Measurements from ENCODE around the gene INSIG2.

Gene INSIG2

DNA sequence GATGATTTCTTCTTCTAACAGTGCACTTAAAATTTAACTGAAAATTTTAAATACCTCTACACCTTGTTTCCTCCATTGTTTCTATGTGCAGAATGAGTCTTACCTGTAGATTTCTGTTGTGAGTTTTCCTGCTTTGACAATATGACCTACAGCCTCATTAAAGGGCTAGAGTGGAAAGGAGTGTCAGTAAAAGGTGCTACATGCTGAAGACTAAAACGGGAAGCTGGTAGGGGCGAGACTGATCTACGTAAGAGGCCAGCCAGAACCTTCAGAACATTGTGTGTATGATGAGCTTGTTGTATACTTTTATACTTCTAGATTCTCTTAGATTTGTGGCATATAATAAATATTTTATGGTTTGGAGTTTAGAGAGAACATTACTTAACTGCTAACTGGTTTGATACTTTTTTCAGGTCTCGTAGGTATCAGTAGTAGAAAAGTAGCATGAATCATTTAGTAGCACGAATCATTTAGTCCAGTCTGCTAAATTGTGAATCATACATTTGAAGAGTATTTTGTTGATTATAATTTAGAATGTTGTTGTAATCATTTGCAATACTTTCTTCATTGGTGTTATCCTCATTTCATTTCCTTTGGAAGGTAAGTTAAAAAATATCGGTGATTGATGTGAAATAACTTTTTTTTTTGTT is 14.3 kb downstream of the INSIG2 start:
- DNase-seq (ENCODE audit: low spot score): no peak

DNA sequence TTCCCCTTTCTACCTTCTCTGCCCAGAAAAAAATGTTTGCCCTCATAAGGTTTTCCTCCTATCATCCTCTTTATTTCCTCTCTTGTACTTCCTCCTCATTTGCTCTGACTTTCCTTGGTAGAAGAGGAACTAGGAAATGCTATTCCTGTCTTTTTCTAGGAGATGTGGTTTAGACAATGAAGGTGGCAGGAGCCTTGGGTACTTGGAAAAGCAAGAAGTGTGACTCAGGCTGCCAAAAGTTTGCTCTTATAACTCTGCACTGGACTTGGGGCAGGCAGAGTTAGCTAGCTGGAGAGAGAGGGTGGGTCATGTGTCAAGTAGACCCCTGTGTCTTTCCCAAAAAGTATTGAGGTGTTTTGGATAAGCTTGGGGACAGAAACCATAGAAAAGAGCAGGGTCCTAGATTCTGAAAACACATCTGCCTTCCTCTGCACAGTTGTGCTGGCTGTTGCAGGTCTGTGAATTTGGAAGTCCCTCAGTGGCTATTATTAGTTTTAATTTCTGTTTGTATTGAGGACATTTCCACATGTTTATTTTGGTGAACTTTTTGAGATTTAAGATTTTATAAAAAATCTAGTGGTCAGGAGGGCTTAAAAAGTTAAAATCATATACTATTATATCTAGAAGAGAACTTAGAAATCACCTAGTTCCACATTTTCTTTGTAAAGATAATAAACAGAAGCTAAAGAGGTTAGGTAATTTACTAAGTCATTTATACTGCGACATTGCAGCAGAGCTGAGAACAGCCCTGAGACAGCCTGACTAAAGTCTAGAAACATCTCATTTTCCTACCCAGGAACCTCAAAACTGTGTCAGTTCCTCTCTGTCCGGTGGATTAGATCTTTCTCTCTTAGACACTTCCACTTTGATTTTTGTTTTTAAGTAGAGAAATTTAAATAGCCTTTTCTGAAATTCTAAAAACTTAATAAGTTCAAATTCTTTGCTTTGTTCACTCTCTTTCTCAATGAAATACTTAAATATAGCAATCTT is 16.0 kb downstream of the INSIG2 start:
- DNase-seq (ENCODE audit: low spot score): no peak

GRCh38 chr2:118105497-118105896 is 17.2 kb downstream of the INSIG2 start:
- DNase-seq (ENCODE audit: low spot score): no peak

DNA sequence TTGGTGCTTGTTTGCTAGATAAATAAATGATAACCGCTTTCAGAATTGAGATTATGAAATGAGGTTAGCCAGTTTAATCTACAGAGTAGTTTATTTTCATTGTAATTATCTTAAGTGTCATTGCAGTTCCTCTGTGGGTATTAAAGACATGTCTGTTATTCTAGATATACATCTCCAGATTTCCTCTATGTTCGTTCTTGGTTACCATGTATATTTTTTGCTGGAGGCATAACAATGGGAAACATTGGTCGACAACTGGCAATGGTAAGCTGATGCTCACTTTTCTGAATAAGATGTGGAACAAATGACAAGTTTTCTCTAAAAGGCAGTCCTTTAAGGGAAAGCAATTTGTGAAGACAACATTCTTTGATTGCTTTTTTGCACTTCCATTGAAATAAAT is 18.7 kb downstream of the INSIG2 start:
- DNase-seq (ENCODE audit: low spot score): no peak

DNA sequence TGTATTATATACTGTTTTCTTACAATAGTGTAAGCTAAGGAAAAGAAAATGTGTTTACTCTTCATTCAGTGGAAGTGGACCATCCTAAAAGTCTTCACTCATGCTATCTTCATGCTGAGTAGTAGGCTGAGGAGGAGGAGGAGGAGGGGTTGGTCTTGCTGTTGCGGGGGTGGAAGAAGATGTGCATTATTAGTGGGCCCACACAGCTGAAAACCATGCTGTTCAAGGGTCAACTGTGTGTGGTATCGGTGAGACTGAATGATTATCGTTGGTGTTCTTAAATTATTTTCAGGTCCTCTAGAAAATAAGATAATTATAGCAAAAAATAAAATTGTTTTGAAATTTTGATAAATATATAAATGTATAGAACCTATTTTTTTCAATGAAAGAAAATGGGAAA is 22.0 kb downstream of the INSIG2 start:
- DNase-seq (ENCODE audit: low spot score): no peak

- no peak for DNase-seq (ENCODE audit: low spot score)
Measured at GRCh38 chr2:118110991-118111390, 22.7 kb downstream of the INSIG2 start.

- DNase-seq (ENCODE audit: low spot score): no peak
Measured at GRCh38 chr2:118112771-118113334, 24.6 kb downstream of the INSIG2 start.

DNA sequence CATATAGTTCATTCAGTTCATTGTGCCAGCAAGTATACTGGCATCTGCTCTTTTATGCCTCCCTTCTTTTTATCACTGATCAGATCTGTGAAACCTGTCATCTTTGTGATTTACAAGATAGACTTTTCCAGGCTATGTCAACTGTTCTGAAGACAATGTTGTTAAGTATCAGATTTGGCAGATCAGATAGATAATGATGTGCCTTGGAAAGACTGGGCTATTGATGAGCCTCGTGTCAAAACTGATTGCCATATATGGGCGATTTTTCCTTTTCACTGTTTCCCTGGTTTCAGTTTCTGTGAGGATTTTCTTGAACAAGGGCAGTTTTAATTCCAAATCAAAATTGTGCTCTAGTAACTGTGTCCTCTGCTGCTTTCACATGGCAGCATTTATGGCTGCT is 26.6 kb downstream of the INSIG2 start:
- no peak for DNase-seq (ENCODE audit: low spot score)

GRCh38 chr2:118115761-118116160 is 27.5 kb downstream of the INSIG2 start:
- DNase-seq (ENCODE audit: low spot score): no peak

GRCh38 chr2:118118479-118118878 is 30.2 kb downstream of the INSIG2 start:
- DNase-seq (ENCODE audit: low spot score): no peak

- DNase-seq (ENCODE audit: low spot score): no peak
Measured at GRCh38 chr2:118119158-118119727, 31.0 kb downstream of the INSIG2 start.

GRCh38 chr2:118119761-118120400 is 31.6 kb downstream of the INSIG2 start:
- no peak for DNase-seq (ENCODE audit: low spot score)

- DNase-seq (ENCODE audit: low spot score): no peak
Measured at GRCh38 chr2:118120401-118120780, 32.1 kb downstream of the INSIG2 start.

- DNase-seq (ENCODE audit: low spot score): no peak
Measured at GRCh38 chr2:118121101-118121500, 32.8 kb downstream of the INSIG2 start.

DNA sequence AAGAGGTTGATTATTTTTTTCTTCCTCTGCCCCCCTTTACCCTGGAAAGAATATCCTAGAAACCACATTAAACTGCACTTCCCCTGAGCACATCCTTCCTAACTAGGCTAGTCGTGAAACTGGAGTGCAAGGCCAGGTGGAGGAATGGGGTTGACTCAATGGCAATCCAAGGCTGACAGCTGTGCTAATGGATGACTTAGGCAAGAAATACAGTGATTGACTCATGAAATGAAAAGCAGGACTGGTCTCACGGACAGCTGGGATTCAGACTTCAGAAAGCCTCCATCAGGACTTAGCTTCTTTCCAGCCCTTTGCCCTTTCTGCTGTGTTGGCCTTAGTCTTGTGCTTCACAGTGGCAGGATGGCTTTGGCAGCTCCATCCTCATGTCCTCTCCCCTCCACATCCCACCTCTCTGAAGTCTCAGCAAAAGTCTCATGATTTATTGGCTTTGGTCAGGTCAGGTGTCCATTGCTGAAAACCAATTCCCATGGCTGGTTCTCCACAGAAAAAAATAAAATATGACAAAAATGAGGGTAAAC is 33.8 kb downstream of the INSIG2 start:
- DNase-seq (ENCODE audit: low spot score): no peak

GRCh38 chr2:118122594-118123281 is 34.5 kb downstream of the INSIG2 start:
- no peak for DNase-seq (ENCODE audit: low spot score)

GRCh38 chr2:118123561-118124232 is 35.4 kb downstream of the INSIG2 start:
- no peak for DNase-seq (ENCODE audit: low spot score)

GRCh38 chr2:118124288-118124891 is 36.1 kb downstream of the INSIG2 start:
- DNase-seq (ENCODE audit: low spot score): no peak

DNA sequence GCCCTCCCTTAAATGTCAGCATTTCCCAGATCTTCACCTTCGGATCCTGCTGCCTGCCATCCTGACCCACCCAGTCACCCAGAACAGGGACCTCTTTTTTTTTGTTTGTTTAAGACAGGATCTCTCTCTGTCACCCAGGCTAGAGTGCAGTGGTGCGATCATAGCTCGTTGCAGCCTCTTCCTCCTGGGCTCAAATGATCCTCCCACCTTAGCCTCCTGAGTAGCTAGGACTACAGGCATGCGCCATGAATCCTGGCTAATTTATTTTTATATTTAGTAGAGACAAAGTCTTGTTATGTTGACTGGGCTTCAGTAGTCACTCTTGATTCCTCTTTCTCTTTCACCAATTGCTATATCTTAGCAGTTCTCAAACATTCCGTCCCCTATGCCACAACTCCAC is 39.0 kb downstream of the INSIG2 start:
- DNase-seq (ENCODE audit: low spot score): no peak

DNA sequence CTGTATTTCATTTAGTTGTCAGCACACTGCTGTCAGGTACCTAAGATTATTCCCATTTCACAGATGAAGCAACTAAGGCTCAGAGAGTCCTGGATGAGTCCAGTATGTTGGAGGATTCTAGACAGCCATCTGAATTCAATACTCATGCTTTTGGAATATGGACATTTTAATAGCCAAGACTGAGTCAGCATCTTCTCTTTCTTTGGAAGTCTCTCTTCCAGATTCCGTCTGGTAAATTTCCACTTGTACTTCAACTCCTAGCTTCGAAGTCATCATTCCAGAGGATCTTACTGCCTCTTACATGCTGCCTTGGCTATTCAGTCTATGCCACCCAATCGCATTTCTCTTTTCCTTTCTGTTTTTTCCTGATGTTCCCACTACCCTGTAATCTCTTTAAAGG is 40.6 kb downstream of the INSIG2 start:
- no peak for DNase-seq (ENCODE audit: low spot score)
